Renal pelvis (tissue), 4 donors: ENCODE results near the gene PTCH2. TPM values are rescaled to one million over a fixed set of nuclear protein-coding genes. Genes with fewer than 3 reads are reported as not detected.
A peak's percentile ranks its signal among the peaks of the same experiment; 100 is the strongest.

Experiments used
- DNase-seq: peaks from one replicate; pipeline ENCODE4 v3.0.0-alpha.2; 2013
- polyA plus RNA-seq, 3 donors: library from polyadenylated mRNA; unstranded; fragments of 120-200 nt; gene quantifications; one replicate each; pipeline ENCODE4 v1.2.1, GENCODE V29; 2013; ENCODE audit not compliant: insufficient read length in 3 of 3

The PTCH2 gene
- polyA plus RNA-seq, 3 donors = 5.4 to 7.7 (median 6.9) TPM

- DNase-seq = no peak
Observed at GRCh38 chr1:44784094-44785028, 58.7 kb downstream of the PTCH2 start.

DNA sequence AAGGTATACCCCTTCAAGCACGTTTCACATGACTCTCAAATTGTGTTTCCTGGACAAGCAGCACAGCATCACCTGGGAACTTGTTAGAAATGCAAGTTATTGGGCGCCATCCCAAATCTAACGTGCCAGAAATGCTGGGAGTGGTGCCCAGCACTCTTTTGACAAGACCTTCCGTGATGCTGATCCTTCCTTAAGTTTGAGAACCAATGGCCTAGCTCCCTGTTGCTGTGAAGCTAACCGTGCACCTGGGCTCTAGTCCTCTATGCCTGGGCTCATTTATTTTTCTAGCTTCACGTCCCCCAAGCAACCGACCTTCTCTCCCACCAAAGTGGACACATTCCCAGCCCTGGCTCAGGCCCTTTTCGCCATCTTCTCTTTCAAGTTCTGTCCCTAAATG lies 59.4 kb downstream of the PTCH2 start:
- no peak for DNase-seq

DNA sequence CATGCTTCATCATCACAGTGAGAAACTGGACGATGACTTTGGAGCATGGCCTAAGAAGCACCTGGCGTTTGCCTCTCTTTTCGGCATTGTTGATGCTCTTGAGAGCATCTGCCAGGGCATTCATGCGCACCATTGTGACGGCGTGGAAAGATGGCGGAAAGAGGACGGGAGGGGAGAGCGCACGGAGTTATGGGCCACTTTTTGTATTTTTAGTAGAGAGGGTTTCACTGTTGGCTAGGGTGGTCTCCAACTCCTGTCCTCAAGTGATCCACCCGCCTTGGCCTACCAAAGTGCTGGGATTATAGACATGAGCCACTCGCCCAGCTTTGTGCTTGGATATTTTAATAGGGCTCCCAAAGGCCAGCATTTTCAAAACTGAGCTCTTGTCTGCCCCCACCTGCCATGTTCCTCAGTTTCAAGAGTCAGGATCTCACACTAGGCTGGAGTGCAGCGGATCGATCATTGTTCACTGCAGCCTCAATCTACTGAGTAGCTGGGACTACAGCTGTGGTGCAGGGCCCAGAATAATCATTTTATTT lies 62.4 kb downstream of the PTCH2 start:
- DNase-seq = no peak

DNA sequence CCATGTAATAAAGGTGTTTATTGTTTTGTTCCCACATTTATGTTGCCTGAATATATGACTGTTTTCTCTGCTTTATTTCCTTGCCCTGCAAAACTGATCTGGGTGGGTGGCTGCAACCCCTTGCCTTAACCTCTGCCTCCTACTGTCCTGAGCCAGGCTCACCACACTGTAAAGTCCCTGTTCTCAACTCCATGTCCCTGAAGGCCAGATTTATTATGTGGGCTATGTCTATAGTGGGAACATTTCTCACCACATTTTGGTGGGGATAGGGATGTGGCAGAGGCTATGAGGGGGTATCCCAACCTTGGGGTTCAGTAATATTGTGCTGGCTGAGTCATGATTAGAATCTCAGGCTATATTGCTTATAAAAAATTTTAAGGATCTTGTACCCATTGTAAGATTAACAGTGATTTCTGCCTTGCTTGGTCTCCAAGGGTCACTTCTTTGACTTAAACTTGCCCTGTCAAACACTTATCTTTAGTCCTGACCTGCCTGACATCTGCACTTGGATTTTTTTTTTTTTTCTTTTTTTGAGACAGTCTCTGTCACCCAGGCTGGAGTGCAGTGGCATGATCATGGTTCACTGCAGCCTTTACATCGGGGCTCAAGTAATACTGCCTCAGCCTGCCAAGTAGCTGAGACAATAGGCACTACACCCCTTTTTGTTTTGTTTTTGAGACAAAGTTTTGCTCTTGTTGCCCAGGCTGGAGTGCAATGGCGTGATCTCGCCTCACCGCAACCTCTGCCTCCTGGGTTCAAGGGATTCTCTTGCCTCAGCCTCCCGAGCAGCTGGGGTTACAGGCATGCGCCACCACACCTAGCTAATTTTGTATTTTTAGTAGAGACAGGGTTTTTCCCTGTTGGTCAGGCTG lies 64.1 kb downstream of the PTCH2 start:
- no peak for DNase-seq

- no peak for DNase-seq
Observed at GRCh38 chr1:44777969-44778635, 65.0 kb downstream of the PTCH2 start.

- no peak for DNase-seq
Observed at GRCh38 chr1:44777547-44777946, 65.5 kb downstream of the PTCH2 start.

GRCh38 chr1:44776730-44777068 lies 66.4 kb downstream of the PTCH2 start:
- DNase-seq = no peak

DNA sequence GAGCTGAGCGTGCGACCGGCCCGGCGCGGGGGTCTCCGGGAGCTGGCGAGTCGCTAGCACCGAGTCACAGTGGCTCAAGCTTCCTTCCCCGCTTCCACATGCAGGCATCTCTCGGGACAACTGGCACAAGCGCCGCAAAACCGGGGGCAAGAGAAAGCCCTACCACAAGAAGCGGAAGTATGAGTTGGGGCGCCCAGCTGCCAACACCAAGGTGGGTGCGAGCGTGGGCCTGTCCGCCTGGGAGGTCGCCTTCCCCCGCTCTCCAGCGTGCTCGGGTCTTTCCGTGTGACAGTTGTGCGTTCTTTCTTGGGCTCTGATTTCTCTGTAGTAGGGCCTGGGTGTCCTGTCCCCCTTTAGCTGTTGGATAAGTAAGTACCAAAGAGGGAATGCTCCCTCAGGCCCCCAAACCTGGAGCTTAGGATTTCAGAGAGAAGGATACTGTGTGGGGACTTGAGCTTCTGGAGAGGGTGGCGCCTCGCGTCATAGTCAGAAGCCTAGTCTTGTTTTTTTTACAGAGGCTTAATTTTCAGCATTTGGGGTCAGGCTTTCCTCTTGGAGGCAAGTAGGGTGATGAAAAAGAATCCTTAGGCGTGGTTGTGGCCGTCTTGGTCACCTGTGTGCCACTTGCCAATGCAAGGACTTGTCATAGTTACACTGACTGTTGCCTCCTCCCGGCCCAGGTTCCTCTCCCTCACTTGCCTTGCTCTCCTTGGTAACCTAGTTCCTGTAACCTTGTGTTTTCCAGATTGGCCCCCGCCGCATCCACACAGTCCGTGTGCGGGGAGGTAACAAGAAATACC lies 66.9 kb downstream of the PTCH2 start:
- no peak for DNase-seq

GRCh38 chr1:44775078-44775929 lies 67.7 kb downstream of the PTCH2 start, which contains the start of gene RPS8:
TSS of gene RPS8 (plus strand) at chr1:44775540. CDS start at chr1:44775597, 57 bp downstream.
- DNase-seq = peak; percentile 96

Other genes starting within 250 kb of the PTCH2 start
- 10 to 100 TPM; 13.3 to 17.0 (median 15.7) TPM for gene TMEM53, start 168.8 kb downstream of the PTCH2 start, polyA plus RNA-seq
- 1 to 10 TPM; 5.0 to 9.0 (median 8.1) TPM for gene ARMH1, start 168.5 kb downstream of the PTCH2 start, polyA plus RNA-seq
- not detected for gene RNU5D-1, start 112.1 kb downstream of the PTCH2 start, polyA plus RNA-seq
- gene KIF2C, start 103.4 kb downstream of the PTCH2 start, polyA plus RNA-seq = 10 to 100 TPM; 27.0 to 30.8 (median 28.1) TPM
- gene RPS8, start 67.7 kb downstream of the PTCH2 start, polyA plus RNA-seq = 1,000 to 10,000 TPM; 1,996 to 2,548 (median 2,324) TPM
- 1 to 10 TPM; 1.1 to 1.3 (median 1.1) TPM for gene BEST4, start 55.1 kb downstream of the PTCH2 start, polyA plus RNA-seq
- 10 to 100 TPM in 1 of 3 donors, 1 to 10 TPM in 2; 6.2 to 10.1 (median 7.7) TPM for gene PLK3, start 42.9 kb downstream of the PTCH2 start, polyA plus RNA-seq
- gene DYNLT4, start 35.9 kb downstream of the PTCH2 start, polyA plus RNA-seq = under 1 TPM in 2 of 3 donors, not detected in 1; 0.19 to 0.42 TPM
- 10 to 100 TPM; 10.5 to 22.8 (median 22.7) TPM for gene BTBD19, start 34.7 kb downstream of the PTCH2 start, polyA plus RNA-seq
- 10 to 100 TPM; 30.3 to 35.5 (median 34.0) TPM for gene EIF2B3, start 143.3 kb upstream of the PTCH2 start, polyA plus RNA-seq
- 10 to 100 TPM; 33.4 to 38.1 (median 34.9) TPM for gene HECTD3, start 168.1 kb upstream of the PTCH2 start, polyA plus RNA-seq
- 100 to 1,000 TPM; 107 to 111 (median 109) TPM for gene UROD, start 169.0 kb upstream of the PTCH2 start, polyA plus RNA-seq